Kidney capillary endothelial cell (primary cell): ENCODE measurements around the gene TICRR.

Experiments
- DNase-seq: peaks from one replicate; pipeline ENCODE4 v3.0.0-alpha.2; 2018; ENCODE audit warnings: low spot score

The TICRR gene

GRCh38 chr15:89672221-89673164, 97.2 kb downstream of the TICRR start:
- DNase-seq = no peak

GRCh38 chr15:89673165-89673512, 97.9 kb downstream of the TICRR start:
- DNase-seq = no peak

GRCh38 chr15:89674526-89674925, 99.3 kb downstream of the TICRR start:
- DNase-seq = no peak

GRCh38 chr15:89675606-89676005, 100.3 kb downstream of the TICRR start:
- DNase-seq = no peak

GRCh38 chr15:89677381-89677780, 102.1 kb downstream of the TICRR start:
- DNase-seq = no peak
